ENCODE measurements around the gene PTGIR. TPM values are rescaled to one million over a fixed set of nuclear protein-coding genes. Genes with fewer than 3 reads are reported as not detected.

The PTGIR gene
- total and polyA plus RNA-seq, 10 of the 15 experiments (the other 5 are each of a cell fraction or from before 2014, with no cell fraction given): 0.34 to 29.1 (median 9.9) TPM

GRCh38 chr19:46630586-46631205 is 5.8 kb upstream of the PTGIR start:
- FAIRE-seq: no peak
- in situ Hi-C loops (cut with MboI) (no loop called here), intact Hi-C loops (cut with micrococcal nuclease; ENCODE audit: unreplicated experiment) (no loop called here)
- no peaks in the 10 kb centered on the region for H3K79me2 ChIP-seq (ENCODE audit: control insufficient read depth, insufficient read depth, low read length)
- H3K4me2 ChIP-seq (ENCODE audit: control insufficient read depth, insufficient read depth): no peak overlapping the region
- H3K4me3 ChIP-seq: no peak overlapping the region
- H3K4me1 ChIP-seq (ENCODE audit: control insufficient read depth, insufficient read depth, low read length): peaks cover 21% of the 10 kb centered on the region
- no peak overlapping the region for H3K9ac ChIP-seq (ENCODE audit: control insufficient read depth, insufficient read depth, low read length)
- ChIA-PET CTCF (interaction anchor here (1.2 to 12.1 kb wide), 3 partner anchors 15 to 98 kb away, joined by 3 to 150 read pairs (median 18); partner anchors contain the start of gene DACT3), SMC1A (ENCODE audit: uncharacterized antibody, unreplicated experiment) (interaction anchor here (1.0 to 2.6 kb wide), 6 partner anchors 9 to 30 kb away, joined by 3 to 15 read pairs (median 5); partner anchors contain the start of genes CALM3 and DACT3), POLR2A (interaction anchor here (1.2 to 2.7 kb wide), 2 partner anchors 9 to 25 kb away, joined by 3 to 11 read pairs; no protein-coding TSS in a partner anchor), RAD21 (ENCODE audit: unreplicated experiment) (interaction anchor here (0.9 to 2.2 kb wide), 6 partner anchors 9 to 32 kb away, joined by 3 to 9 read pairs (median 4); no protein-coding TSS in a partner anchor)
- H3K27me3 ChIP-seq (replicated peaks in 1 of 2; ENCODE audit: control insufficient read depth in 2 of 2, insufficient read depth in 2 of 2, low read length in 1 of 2): peaks cover 0 to 3% of the 10 kb centered on the region in 2 experiments; a peak in 1 of 4 replicates
- BruUV-seq (replicated peaks): no TSS peak
- no peaks in the 10 kb centered on the region for H3K9me3 ChIP-seq (replicated peaks; ENCODE audit: control insufficient read depth, insufficient read depth, low read length)
- no peak overlapping the region for H2AFZ ChIP-seq (ENCODE audit: control insufficient read depth, low read depth, low read length)
- H3K36me3 ChIP-seq (ENCODE audit: control insufficient read depth in 2 of 2, insufficient read depth in 2 of 2, low read length in 1 of 2): no peaks in the 10 kb centered on the region
- WGBS (ENCODE audit: insufficient coverage, insufficient replicate concordance, low lambda C conversion rate, missing lambda C conversion rate): 66% methylated on average over 14 of the region's 14 CpGs
- H3K27ac ChIP-seq (ENCODE audit: control insufficient read depth, insufficient read depth): no peak overlapping the region
- DNase-seq (ENCODE audit: low read depth, low spot score): no peak
- ATAC-seq: no peak
- TF ChIP-seq CHD4 (IDR thresholded peaks at IDR 0.05): no peak
- TF ChIP-seq ZNF592 (IDR thresholded peaks at IDR 0.05): no peak
- TF ChIP-seq IRF3 (IDR thresholded peaks at IDR 0.05): no peak
- no peak for TF ChIP-seq NFXL1 (IDR thresholded peaks at IDR 0.05; ENCODE audit: borderline replicate concordance)
- TF ChIP-seq ZNF622 (IDR thresholded peaks at IDR 0.05): no peak
- no peak for TF ChIP-seq TAF1 (IDR thresholded peaks at IDR 0.05; ENCODE audit: borderline replicate concordance, low read depth, low read length)
- H4K20me1 ChIP-seq (ENCODE audit: control insufficient read depth, insufficient read depth): no peaks in the 10 kb centered on the region

All from GM12878 (cell line).